GM04504 (cell line): ENCODE data around the gene PTPRG.
A peak's percentile ranks its signal among the peaks of the same experiment; 100 is the strongest.
"Not testable (repeated sequence)": the region's sequence is repeated elsewhere in the genome, so short reads cannot be mapped to it uniquely, and the experiment has no call there.

Source experiments
- DNase-seq: peaks from one replicate; pipeline ENCODE4 v3.0.0-alpha.2; 2012; ENCODE audit warnings: low read depth

The PTPRG gene

GRCh38 chr3:61561374-61562041 lies at the start of gene PTPRG:
PTPRG (plus strand) TSS chr3:61561571; CDS start chr3:61562288, 717 bp downstream.
- peak; percentile 87 for DNase-seq

DNA sequence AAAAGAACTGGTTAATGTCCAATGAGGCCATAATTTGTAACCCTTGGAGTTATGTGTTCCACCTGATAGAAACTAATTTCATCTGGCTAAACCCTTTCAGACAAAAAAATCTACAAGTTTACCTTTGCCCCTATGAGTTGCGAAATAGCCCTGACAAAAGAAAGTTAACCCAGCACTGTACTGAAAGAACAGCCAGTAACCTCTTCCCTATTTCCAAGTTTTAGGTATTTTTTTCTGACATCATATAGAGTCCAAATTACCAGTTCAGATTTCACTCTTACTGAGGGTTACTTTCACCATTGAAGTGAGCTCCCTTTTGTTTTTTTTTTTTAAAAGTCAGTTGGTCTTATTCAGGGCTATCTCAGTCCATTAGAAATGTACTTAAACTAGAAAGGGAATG lies 42.8 kb upstream of the PTPRG start:
- DNase-seq, result no peak

DNA sequence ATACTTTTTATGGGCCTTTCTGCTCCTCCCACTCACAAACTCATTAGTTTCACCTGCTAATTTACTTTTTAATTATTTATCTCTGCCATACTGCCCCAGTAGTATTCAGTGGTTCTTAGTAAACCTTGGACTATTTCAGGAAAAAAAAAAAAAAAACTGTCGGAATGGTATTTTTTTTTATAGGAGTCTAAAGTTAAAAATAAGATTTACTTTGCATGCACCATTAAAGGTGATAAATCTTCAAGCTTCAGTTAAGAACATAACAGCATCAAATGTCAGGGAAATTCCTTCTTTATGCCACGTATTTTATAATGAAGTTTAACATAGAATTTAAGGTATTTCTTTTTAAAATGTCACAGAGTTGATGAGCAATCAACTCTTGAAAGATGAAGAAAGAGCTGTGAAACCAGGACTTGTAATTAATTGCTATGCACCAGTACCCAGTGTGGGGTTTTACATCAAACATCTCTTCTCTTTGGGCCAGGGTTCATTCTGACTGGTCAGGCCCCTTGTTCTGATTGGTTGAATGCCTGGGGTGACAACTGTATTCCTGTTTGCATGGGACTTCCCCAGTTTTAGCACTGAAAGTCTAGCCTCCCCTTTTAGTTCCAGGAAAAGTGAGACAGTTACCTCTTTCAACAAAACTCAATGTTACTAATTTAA lies 40.3 kb upstream of the PTPRG start:
- DNase-seq, result no peak

DNA sequence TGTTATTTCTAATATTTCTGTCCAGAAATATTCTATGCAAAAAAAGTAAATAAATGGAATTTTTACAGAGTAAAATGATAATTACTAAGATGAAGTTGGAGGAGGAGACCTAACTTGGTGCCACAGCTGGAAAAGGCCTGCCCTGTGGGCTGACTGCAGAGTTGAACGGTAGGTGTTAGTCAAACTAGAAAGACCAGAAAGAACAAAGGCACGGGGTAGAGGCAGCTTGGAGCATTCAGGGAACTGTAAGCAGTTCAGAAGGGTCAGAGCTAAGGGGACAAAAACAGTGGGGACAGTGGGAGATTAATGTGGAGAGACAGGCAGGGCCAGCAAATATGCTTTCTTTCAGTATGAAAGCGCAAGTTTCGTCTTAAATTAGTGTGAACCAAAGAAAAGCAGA lies 39.3 kb upstream of the PTPRG start:
- DNase-seq, result no peak

DNA sequence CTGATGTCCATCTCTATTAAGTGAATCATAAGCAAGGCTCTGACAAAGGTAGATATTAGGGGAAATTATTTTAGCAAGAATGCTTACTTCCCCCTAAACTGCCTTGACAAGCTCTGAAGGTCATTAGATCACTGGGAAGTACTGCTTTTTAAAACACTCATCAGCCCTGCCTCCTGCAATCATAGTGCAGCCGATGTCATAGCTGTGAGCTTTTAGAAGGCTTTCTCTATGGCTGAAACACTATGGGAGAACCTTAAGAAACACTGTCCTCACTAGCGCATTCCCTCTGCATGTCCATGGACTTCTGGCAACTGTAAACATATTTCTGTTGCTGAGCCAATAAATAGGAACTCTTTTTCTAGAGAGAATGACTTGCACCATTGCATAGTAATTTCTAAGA lies 38.7 kb upstream of the PTPRG start:
- DNase-seq, result no peak

DNA sequence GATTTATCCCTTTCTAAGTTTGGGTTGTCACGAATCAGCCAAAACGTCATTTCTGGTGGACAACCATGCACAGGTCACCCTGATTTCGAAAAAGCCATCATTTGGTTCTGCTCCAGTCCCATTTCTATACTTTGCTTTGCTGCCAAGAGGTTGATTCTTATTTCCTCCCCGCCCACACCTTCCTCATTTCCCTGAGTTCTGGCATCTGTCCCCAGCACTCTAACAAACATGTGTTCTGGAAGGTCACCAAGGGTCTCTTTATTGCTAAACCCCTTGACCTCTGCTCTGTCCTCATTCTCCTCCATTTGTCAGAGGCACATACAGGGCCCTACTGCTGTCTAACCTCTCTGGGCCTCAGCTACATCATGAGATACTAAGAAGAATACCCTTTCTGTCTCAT lies 36.4 kb upstream of the PTPRG start:
- no peak for DNase-seq

DNA sequence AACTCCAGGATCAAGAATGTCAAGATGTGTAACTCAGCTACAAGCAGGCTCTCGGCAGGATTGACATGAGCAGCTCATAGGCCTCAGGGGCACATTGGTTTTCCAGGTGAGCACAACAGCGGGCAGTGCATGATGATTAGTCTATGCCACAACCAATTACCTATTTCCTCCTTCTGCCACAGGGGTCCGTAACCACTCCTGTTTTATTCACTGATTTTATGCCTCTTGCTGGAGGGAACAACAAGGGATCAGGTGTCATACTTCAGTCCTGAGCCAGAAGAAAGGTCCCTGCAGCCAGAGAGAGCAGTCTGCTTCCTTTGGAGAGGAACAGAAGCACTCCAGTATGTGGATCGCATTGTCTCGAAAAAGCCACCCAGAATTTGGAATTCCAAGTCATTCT lies 35.1 kb upstream of the PTPRG start:
- no peak for DNase-seq

GRCh38 chr3:61527011-61527410 lies 34.4 kb upstream of the PTPRG start:
- no peak for DNase-seq

- no peak for DNase-seq
Observed at GRCh38 chr3:61530355-61530754, 31.0 kb upstream of the PTPRG start.

DNA sequence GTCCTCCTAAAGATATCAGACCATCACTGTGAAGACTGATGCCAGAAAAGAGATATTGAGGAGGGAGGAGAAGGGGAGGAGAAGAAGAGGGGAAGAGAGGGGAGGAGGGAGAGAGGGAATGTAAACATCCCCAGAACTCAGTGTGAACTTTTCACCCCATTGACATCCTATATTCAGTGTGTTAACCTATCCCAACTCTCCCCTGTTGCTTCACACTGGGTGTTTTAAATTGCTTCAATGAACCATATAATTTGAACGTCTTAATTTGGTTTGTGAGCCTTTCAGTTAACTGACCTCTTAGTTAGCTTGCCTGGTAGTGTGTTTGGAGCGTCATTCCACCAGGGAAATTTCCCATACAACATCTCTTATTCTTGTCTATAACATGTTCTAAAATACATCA lies 29.8 kb upstream of the PTPRG start:
- no peak for DNase-seq

- DNase-seq, result no peak
Observed at GRCh38 chr3:61532739-61533500, 28.5 kb upstream of the PTPRG start.

DNA sequence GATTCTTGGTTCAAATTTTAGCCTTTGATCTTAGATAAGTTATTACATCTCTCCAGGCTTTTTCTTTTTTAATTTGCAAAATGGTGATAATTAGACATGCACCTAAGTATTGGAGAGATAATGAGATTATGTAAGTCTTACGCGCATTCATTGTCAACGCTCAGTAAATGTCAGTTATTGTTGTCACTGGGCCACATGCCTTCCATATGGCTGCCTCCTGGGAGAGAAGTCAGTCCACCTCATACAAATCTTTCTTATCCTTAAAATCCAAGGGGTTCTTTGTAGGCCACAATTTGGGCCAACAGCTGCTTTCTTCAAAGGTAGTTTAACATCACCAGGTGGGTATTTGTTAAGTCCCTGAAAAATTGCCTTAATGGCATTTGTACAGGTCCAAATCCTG lies 25.5 kb upstream of the PTPRG start:
- no peak for DNase-seq

- no peak for DNase-seq
Observed at GRCh38 chr3:61537366-61537765, 24.0 kb upstream of the PTPRG start.

- DNase-seq, result no peak
Observed at GRCh38 chr3:61538486-61538885, 22.9 kb upstream of the PTPRG start.

- DNase-seq, result no peak
Observed at GRCh38 chr3:61541694-61542093, 19.7 kb upstream of the PTPRG start.

- DNase-seq, result no peak
Observed at GRCh38 chr3:61545716-61546115, 15.7 kb upstream of the PTPRG start.

- no peak for DNase-seq
Observed at GRCh38 chr3:61547625-61548024, 13.7 kb upstream of the PTPRG start.

DNA sequence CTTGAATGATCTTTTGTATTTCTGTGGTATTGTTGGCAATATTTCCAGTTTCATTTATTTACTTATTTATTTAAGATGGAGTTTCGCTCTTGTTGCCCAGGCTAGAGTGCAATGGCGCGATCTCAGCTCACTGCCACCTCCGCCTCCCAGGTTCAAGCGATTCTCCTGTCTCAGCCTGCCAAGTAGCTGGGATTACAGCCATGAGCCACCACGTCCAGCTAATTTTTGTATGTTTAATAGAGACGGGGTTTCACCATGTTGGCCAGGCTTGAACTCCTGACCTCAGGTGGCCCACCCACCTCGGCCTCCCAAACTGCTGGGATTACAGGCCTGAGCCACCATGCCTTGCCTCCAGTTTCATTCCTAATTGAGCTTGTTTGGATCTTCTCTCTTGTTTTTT lies 8.7 kb upstream of the PTPRG start:
- DNase-seq, result not testable (repeated sequence)

DNA sequence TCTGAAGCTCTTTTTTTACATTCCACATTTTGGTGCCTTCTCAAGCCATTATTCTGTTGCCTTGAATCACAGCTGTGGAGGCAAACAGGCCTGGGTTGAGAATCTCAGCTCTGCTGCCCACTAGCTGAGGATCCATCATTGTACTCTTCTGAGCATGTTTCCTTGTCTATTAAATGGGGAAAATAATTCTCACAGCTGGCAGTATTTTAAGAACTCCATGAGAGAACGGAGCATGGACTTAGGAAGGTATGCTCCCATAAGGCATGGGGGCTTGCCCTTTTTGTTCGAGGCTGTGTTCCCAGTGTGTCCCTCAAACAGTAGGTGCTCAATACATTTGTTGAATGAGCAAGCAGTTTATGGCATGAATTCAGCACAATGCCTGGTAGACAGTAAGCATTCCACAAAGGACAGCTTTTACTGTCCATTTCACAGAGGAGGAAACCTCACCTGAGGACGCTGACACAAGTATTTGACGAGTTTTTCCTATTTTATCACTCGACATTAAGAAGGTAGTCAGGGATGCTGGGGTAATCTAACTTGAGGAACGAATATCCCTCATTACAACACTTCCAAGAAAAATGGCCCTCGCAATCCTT lies 2.1 kb upstream of the PTPRG start:
- no peak for DNase-seq

GRCh38 chr3:61560517-61561373 lies 626 bp upstream of the PTPRG start:
- peak; percentile 66 for DNase-seq

- no peak for DNase-seq
Observed at GRCh38 chr3:61562042-61562720, 810 bp downstream of the PTPRG start.
